Astrocyte of the spinal cord (primary cell): ENCODE measurements around the gene PPP1R12A.
"Not testable (repeated sequence)": the region's sequence is repeated elsewhere in the genome, so short reads cannot be mapped to it uniquely, and the experiment has no call there.

Experiments
- DNase-seq: peaks from one replicate; pipeline ENCODE4 v3.0.0; 2011; ENCODE audit warnings: low read depth, low spot score
- H3K4me3 ChIP-seq: 2 replicates; pipeline ENCODE4 v1.5.1; 2011; ENCODE audit warnings: low read depth, mild to moderate bottlenecking, low read length, moderate library complexity
- CTCF ChIP-seq: IDR thresholded peaks from 2 replicates; pipeline ENCODE4 v1.5.1; 2012; ENCODE audit warnings: low read depth, mild to moderate bottlenecking, low read length, inconsistent platforms
- in situ Hi-C: cut with HindIII; loops from 2 replicates; pipeline ENCODE4 v1.10.0; 2017; ENCODE audit warnings: low sequenced_read_pairs

The PPP1R12A gene

GRCh38 chr12:79954037-79954610 is 19.2 kb upstream of the PPP1R12A start:
- in situ Hi-C loops, result no loop called here
- DNase-seq, result no peak
- no peak for TF ChIP-seq CTCF
- H3K4me3 ChIP-seq, result no peak overlapping the region

DNA sequence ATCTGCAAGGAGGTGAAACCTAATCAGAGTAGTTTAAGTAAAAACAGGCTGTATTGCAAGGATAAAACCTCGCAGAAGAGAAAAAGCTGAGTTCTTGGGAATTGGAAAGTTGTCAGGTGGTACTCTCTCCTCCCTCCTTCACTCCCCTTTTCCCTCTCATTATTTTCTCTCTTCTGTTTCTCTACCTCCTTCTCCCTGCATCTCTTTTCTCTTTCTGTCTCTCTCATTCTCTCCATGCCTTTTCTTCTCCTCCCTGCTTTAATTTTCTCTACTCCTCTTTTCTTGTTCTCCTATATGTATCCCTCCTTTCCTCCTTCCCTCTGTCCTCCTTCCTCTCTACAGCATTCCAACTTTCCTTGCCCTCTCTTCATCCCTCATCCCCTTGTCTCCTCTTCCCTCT is 14.2 kb upstream of the PPP1R12A start:
- DNase-seq, result no peak
- no peak for TF ChIP-seq CTCF
- in situ Hi-C loops, result no loop called here
- no peak overlapping the region for H3K4me3 ChIP-seq

DNA sequence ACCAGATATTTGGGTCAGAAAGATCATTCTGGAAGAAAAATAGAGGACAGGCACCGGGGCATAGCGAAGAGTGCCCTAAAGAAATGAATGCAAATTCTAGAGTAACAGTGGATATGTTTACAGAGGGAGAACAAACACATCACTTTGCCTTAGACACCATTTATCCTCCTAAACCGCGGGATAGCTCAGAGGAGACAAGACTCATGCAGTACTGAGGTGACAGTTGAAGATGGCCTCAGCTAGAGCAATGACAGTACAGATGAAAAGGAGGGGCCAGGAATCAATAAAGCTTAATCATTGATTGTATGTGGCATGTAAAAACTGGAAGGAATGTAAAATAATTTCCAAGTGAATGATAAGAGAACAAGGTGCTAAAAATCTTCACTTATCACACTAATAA is 10.5 kb upstream of the PPP1R12A start:
- in situ Hi-C loops, result no loop called here
- no peak overlapping the region for H3K4me3 ChIP-seq
- no peak for DNase-seq
- TF ChIP-seq CTCF, result no peak

- no peak for DNase-seq
- no peak overlapping the region for H3K4me3 ChIP-seq
- in situ Hi-C loops, result no loop called here
- no peak for TF ChIP-seq CTCF
Measured at GRCh38 chr12:79944565-79944964, 9.7 kb upstream of the PPP1R12A start.

- DNase-seq, H3K4me3 ChIP-seq, in situ Hi-C loops: not testable (repeated sequence)
Measured at GRCh38 chr12:79942846-79943245, 7.9 kb upstream of the PPP1R12A start.

DNA sequence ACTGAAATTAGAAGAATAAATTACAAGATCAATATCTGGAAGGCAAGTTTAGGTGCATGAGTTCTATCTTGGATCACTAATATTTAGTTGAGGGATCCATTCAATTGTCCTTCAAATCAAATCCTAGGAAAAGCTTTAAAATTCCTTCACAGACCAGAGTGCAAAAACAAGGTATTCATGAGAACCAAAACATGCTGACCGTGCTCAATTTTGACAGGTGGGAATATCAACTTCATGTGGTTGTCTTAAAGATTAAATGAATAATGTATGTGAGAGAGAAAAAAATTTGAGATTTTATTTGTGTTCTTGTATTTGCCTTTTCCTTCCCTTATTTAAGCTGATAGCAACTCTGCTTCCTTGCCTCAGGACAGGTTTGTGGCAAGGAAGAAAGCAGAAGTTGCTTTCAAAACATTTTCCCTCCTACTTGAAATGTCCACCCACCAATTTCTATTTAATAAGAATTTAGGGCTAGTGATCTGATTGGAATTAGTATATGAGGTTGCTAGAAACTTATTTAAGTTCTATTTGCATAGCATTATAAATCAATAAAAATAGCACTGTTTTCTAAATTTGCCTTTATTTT is 4.9 kb upstream of the PPP1R12A start:
- TF ChIP-seq CTCF, result no peak
- in situ Hi-C loops, result no loop called here
- no peak overlapping the region for H3K4me3 ChIP-seq
- DNase-seq, result no peak

DNA sequence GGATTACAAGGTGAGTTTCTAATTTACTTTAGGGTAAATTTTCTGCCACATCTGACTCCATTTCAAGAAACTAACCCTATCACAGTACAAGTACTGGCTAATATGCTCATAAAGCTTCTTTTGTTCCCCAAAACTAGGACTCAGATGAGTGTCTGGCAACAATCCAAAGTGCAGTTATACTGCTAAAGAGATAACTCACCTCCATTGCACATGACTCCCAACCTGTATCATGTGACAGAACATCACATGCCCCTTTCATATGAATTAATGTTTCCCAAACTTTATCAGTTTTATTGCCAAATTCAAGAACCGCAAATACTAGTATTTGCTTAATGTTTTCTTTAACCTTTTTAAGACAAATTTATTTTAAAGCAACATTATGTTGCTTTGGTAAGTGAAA is 3.9 kb upstream of the PPP1R12A start:
- TF ChIP-seq CTCF, result no peak
- no peak overlapping the region for H3K4me3 ChIP-seq
- DNase-seq, result no peak
- in situ Hi-C loops, result no loop called here
